DMS79 (cell line): ENCODE measurements around the gene UBE2K.
"Not testable (repeated sequence)": the region's sequence is repeated elsewhere in the genome, so short reads cannot be mapped to it uniquely, and the experiment has no call there.

Experiments used
- DNase-seq: peaks from one replicate; lab custom pipeline; 2025; lab: John Stamatoyannopoulos, UW

Gene UBE2K

GRCh38 chr4:39730072-39730471, 32.1 kb downstream of the UBE2K start:
- no peak for DNase-seq

- no peak for DNase-seq
Observed at GRCh38 chr4:39731908-39732307, 34.0 kb downstream of the UBE2K start.

- no peak for DNase-seq
Observed at GRCh38 chr4:39732728-39733127, 34.8 kb downstream of the UBE2K start.

GRCh38 chr4:39739591-39739990, 41.7 kb downstream of the UBE2K start:
- DNase-seq, result not testable (repeated sequence)

GRCh38 chr4:39741401-39741800, 43.5 kb downstream of the UBE2K start:
- no peak for DNase-seq

GRCh38 chr4:39745920-39746319, 48.0 kb downstream of the UBE2K start:
- no peak for DNase-seq

- DNase-seq, result no peak
Observed at GRCh38 chr4:39750216-39750615, 52.3 kb downstream of the UBE2K start.

- DNase-seq, result no peak
Observed at GRCh38 chr4:39754309-39754708, 56.4 kb downstream of the UBE2K start.

- DNase-seq, result no peak
Observed at GRCh38 chr4:39756159-39756558, 58.2 kb downstream of the UBE2K start.

- DNase-seq, result no peak
Observed at GRCh38 chr4:39758176-39758575, 60.2 kb downstream of the UBE2K start.

- DNase-seq, result no peak
Observed at GRCh38 chr4:39759569-39759968, 61.6 kb downstream of the UBE2K start.

- DNase-seq, result no peak
Observed at GRCh38 chr4:39761005-39761667, 63.2 kb downstream of the UBE2K start.

- DNase-seq, result no peak
Observed at GRCh38 chr4:39763714-39764572, 66.0 kb downstream of the UBE2K start.

GRCh38 chr4:39770005-39770404, 72.1 kb downstream of the UBE2K start:
- DNase-seq, result no peak

- no peak for DNase-seq
Observed at GRCh38 chr4:39770471-39770870, 72.5 kb downstream of the UBE2K start.

GRCh38 chr4:39770969-39771724, 73.2 kb downstream of the UBE2K start:
- DNase-seq, result no peak

GRCh38 chr4:39781988-39782387, 84.1 kb downstream of the UBE2K start:
- DNase-seq, result not testable (repeated sequence)

- no peak for DNase-seq
Observed at GRCh38 chr4:39785083-39785482, 87.1 kb downstream of the UBE2K start.

- no peak for DNase-seq
Observed at GRCh38 chr4:39786838-39787237, 88.9 kb downstream of the UBE2K start.

- DNase-seq, result no peak
Observed at GRCh38 chr4:39792128-39792527, 94.2 kb downstream of the UBE2K start.

GRCh38 chr4:39792529-39792928, 94.6 kb downstream of the UBE2K start:
- DNase-seq, result no peak

- not testable (repeated sequence) for DNase-seq
Observed at GRCh38 chr4:39792976-39793375, 95.0 kb downstream of the UBE2K start.

GRCh38 chr4:39802005-39802404, 104.1 kb downstream of the UBE2K start:
- DNase-seq, result no peak
